NCI-H748 (cell line): ENCODE results near the gene PCDHGA4.
"Not testable (repeated sequence)": the region's sequence is repeated elsewhere in the genome, so short reads cannot be mapped to it uniquely, and the experiment has no call there.

Experiments used
- DNase-seq: peaks from one replicate; lab custom pipeline; 2025; ENCODE audit not compliant: unreplicated experiment; lab: John Stamatoyannopoulos, UW

PCDHGA4 gene

DNA sequence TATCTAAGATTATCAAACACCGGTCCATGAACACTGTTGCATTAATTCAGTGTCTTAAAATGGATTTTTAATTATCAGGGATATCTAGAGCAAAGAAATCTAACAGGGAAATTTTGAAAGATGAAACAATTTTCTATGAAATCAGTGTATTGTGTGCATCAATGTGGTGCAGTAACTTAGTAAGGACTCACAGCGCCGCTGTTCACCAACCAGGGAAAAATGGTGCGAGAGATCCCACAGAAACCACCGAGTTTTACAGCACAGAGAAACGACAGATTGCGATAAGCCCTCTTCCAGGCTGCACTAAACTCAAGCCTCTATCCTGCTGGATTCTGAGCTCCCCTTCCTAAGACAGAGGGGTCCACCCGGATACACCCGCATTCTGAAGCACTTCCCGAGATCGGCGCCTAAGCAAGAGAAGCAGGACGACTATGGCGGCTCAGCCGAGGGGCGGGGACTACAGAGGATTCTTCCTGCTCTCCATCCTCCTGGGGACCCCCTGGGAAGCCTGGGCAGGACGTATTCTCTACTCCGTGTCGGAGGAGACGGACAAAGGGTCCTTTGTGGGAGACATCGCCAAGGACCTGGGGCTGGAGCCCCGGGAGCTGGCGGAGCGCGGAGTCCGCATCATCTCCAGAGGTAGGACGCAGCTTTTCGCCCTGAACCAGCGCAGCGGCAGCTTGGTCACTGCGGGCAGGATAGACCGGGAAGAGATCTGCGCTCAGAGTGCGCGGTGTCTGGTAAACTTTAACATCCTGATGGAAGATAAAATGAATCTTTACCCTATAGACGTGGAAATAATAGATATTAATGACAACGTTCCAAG, 27.9 kb downstream of the PCDHGA4 start, which contains the start of gene PCDHGA7:
PCDHGA7 (plus strand) TSS at position 274 of the 826 bp plus-strand sequence; CDS start at position 432, 158 bp downstream.
- no peak for DNase-seq

DNA sequence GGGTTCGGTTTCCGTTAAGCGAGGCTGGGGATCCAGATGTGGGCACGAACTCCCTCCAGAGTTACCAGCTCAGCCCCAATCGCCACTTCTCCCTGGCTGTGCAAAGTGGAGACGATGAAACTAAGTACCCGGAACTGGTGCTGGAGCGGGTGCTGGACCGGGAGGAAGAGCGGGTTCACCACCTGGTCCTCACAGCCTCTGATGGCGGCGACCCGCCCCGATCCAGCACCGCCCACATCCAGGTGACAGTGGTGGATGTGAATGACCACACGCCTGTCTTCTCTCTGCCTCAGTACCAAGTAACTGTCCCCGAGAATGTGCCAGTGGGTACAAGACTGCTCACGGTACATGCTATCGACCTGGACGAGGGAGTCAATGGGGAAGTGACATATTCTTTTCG, 28.5 kb downstream of the PCDHGA4 start:
- no peak for DNase-seq

DNA sequence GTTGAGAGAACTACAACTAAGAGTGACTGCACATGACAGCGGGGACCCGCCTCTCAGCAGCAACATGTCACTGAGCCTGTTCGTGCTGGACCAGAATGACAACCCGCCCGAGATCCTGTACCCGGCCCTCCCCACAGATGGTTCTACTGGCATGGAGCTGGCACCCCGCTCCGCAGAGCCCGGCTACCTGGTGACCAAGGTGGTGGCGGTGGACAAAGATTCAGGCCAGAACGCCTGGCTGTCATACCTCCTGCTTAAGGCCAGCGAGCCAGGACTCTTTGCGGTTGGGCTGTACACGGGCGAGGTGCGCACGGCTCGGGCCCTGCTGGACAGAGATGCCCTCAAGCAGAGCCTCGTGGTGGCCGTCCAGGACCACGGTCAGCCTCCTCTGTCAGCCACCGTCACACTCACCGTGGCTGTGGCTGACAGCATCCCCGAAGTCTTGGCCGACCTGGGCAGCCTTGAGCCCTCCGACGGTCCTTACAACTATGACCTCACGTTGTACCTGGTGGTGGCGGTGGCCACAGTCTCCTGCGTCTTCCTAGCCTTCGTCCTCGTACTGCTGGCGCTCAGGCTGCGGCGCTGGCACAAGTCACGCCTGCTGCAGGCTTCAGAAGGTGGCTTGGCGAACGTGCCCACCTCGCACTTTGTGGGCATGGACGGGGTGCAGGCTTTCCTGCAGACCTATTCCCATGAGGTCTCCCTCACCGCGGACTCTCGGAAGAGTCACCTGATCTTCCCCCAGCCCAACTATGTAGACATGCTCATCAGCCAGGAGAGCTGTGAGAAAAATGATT, 29.8 kb downstream of the PCDHGA4 start:
- no peak for DNase-seq

DNA sequence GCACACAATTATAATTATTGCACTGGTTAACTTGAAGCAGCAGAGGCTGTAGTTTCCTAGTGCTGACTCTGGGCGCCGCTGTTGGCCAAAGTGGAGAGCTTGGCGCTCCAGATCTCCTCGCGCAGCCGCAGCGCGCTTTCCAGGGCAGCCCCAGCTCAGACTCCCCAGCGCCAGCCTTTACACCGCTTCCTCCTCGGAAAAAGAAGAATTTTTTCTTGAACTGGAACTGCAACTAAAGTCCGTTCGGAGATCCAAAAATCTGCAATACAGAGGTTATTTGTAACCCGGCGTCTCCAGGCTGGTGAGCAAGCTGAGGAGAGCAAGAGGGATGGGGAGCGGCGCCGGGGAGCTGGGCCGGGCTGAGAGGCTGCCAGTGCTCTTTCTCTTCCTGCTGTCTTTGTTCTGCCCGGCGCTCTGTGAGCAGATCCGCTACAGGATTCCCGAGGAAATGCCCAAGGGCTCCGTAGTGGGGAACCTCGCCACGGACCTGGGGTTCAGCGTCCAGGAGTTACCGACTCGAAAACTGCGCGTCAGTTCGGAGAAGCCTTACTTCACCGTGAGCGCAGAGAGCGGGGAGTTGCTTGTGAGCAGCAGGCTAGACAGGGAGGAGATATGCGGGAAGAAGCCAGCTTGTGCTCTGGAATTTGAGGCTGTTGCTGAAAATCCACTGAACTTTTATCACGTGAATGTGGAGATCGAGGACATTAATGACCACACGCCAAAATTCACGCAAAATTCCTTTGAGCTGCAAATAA, 32.9 kb downstream of the PCDHGA4 start, which contains the start of gene PCDHGB4:
PCDHGB4 (plus strand) TSS at position 142 of the 755 bp plus-strand sequence; CDS start at position 329, 187 bp downstream.
- DNase-seq = not testable (repeated sequence)

DNA sequence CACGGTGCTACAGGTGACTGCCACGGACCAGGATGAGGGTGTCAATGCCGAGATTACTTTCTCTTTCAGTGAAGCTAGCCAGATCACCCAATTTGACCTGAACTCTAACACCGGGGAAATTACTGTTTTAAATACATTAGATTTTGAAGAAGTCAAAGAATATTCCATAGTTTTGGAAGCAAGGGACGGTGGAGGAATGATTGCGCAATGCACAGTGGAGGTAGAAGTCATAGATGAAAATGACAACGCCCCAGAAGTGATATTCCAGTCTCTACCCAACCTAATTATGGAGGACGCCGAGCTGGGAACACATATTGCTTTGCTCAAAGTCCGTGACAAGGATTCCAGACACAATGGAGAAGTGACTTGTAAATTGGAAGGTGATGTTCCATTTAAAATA, 33.8 kb downstream of the PCDHGA4 start:
- no peak for DNase-seq

DNA sequence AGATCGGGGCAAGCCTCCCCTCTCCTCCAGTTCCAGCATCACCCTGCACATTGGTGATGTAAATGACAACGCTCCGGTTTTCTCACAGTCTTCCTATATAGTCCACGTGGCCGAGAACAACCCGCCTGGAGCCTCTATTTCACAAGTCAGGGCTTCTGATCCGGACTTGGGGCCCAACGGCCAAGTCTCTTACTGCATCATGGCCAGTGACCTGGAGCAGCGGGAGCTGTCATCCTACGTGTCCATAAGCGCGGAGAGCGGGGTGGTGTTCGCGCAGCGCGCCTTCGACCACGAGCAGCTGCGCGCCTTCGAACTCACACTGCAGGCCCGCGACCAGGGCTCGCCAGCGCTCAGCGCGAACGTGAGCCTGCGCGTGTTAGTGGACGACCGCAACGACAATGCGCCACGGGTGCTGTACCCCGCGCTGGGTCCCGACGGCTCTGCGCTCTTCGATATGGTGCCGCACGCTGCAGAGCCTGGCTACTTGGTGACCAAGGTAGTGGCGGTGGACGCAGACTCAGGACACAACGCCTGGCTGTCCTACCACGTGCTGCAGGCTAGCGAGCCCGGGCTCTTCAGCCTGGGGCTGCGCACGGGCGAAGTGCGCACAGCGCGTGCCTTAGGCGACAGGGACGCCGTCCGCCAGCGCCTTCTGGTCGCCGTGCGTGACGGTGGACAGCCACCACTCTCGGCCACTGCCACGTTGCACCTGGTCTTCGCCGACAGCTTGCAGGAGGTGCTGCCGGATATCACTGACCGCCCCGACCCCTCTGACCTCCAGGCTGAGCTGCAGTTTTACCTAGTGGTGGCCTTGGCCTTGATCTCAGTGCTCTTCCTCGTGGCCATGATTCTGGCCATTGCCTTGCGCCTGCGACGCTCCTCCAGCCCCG, 34.6 kb downstream of the PCDHGA4 start:
- no peak for DNase-seq

DNA sequence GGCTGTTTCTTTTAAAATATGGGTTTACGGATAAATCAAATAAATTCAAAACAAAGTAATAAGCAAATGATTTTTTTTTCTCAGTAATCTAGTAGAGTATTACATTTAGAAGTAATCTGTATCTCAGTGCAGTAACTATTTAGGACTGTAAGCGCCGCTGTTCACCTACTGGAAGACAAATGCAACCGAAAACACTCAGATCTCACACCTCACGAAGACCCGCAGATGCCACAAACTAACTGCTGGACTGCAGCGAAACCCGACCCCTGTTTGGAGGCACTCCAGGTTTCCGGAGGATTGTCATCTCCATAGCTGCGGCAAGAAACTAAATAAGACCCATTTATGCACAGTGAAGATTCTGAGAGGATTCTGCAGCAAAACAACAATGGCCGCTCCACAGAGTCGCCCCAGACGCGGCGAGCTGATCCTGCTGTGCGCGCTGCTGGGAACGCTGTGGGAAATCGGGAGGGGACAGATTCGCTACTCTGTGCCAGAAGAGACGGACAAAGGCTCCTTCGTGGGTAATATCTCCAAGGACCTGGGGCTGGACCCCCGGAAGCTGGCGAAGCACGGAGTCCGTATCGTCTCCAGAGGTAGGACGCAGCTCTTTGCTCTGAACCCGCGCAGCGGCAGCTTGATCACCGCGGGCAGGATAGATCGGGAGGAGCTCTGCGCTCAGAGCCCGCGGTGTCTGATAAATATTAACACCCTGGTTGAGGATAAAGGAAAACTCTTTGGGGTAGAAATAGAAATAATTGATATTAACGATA, 37.8 kb downstream of the PCDHGA4 start, which contains the start of gene PCDHGA8:
PCDHGA8 (plus strand) TSS at position 205 of the 770 bp plus-strand sequence; CDS start at position 386, 181 bp downstream.
- no peak for DNase-seq

DNA sequence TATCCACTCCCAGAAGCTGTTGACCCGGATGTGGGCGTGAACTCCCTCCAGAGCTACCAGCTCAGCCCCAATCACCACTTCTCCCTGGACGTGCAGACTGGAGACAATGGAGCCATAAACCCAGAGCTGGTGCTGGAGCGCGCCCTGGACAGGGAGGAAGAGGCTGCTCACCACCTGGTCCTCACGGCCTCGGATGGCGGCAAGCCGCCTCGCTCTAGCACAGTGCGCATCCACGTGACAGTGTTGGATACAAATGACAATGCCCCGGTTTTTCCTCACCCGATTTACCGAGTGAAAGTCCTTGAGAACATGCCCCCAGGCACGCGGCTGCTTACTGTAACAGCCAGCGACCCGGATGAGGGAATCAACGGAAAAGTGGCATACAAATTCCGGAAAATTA, 38.4 kb downstream of the PCDHGA4 start:
- DNase-seq = no peak

DNA sequence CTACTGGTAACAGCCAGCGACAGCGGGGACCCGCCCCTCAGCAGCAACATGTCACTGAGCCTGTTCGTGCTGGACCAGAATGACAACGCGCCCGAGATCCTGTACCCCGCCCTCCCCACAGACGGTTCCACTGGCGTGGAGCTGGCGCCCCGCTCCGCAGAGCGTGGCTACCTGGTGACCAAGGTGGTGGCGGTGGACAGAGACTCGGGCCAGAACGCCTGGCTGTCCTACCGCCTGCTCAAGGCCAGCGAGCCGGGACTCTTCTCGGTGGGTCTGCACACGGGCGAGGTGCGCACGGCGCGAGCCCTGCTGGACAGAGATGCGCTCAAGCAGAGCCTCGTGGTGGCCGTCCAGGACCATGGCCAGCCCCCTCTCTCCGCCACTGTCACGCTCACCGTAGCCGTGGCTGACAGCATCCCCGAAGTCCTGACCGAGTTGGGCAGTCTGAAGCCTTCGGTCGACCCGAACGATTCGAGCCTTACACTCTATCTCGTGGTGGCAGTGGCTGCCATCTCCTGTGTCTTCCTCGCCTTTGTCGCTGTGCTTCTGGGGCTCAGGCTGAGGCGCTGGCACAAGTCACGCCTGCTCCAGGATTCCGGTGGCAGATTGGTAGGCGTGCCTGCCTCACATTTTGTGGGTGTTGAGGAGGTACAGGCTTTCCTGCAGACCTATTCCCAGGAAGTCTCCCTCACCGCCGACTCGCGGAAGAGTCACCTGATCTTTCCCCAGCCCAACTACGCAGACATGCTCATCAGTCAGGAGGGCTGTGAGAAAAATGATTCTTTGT, 39.8 kb downstream of the PCDHGA4 start:
- DNase-seq = not testable (repeated sequence)

DNA sequence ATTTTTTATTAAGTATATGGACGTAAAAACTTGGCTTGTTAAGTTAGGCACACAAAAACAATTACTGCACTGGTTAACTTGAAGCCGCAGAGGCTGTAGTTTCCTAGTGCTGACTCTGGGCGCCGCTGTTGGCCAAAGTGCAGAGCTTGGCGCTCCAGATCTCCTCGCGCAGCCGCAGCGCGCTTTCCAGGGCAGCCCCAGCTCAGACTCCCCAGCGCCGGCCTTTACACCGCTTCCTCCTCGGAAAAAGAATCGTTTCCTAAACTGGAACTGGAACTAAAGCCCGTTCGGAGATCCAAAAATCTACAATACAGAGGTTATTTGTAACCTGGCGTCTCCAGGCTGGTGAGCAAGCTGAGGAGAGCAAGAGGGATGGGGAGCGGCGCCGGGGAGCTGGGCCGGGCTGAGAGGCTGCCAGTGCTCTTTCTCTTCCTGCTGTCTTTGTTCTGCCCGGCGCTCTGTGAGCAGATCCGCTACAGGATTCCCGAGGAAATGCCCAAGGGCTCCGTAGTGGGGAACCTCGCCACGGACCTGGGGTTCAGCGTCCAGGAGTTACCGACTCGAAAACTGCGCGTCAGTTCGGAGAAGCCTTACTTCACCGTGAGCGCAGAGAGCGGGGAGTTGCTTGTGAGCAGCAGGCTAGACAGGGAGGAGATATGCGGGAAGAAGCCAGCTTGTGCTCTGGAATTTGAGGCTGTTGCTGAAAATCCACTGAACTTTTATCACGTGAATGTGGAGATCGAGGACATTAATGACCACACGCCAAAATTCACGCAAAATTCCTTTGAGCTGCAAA, 43.1 kb downstream of the PCDHGA4 start, which contains the start of gene PCDHGB5:
PCDHGB5 (plus strand) TSS at position 192 of the 796 bp plus-strand sequence; CDS start at position 373, 181 bp downstream.
- peak; percentile 79 for DNase-seq

DNA sequence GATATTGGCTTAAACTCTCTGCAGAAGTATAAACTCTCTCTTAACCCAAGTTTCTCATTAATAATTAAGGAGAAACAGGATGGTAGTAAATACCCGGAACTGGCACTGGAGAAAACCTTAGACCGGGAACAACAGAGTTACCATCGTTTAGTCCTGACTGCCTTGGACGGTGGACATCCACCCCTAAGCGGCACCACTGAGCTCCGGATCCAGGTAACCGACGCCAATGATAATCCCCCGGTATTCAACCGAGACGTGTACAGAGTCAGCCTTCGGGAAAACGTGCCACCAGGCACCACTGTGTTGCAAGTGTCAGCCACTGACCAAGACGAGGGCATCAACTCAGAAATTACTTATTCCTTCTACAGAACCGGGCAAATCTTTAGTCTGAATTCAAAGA, 43.8 kb downstream of the PCDHGA4 start:
- DNase-seq = no peak

DNA sequence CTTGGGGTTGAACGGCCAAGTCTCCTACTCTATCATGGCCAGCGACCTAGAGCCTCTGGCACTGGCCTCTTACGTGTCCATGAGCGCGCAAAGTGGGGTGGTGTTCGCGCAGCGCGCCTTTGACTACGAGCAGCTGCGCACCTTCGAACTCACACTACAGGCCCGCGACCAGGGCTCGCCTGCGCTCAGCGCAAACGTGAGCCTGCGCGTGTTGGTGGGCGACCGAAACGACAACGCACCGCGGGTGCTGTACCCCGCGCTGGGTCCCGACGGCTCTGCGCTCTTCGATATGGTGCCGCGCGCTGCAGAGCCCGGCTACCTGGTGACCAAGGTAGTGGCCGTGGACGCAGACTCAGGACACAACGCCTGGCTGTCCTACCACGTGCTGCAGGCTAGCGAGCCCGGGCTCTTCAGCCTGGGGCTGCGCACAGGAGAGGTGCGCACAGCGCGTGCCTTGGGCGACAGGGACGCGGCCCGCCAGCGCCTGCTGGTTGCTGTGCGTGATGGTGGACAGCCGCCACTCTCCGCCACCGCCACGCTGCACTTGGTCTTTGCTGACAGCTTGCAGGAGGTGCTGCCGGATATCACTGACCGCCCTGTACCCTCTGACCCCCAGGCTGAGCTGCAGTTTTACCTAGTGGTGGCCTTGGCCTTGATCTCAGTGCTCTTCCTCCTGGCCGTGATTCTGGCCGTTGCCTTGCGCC, 44.9 kb downstream of the PCDHGA4 start:
- DNase-seq = no peak

DNA sequence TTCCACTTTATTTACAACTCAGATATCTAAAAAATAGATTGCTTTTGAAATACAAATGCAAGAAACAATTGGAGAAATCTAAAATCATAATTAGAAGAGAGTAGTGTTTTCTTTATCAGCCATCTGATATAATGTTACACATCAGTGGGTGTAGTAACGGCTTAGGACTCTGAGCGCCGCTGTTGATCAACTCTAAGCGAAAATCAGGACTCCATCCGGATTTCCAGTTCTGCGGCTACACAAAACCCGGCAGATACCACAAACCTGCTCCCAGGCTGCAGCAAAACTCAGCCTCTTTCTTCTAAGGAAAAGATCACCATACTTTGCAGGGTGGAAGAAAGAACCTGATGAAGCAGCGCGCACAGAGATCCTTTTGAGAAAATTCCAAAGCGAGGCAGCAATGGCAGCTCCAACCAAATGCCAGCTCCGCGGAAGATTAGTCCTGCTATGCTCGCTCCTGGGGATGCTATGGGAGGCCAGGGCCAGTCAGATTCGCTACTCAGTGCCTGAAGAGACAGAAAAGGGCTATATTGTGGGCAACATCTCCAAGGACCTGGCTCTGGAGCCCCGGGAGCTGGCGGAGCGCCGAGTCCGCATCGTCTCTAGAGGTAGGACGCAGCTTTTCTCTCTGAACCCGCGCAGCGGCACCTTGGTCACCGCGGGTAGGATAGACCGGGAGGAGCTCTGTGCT, 47.9 kb downstream of the PCDHGA4 start, which contains the start of gene PCDHGA9:
PCDHGA9 (plus strand) TSS at position 226 of the 691 bp plus-strand sequence; CDS start at position 401, 175 bp downstream.
- DNase-seq = no peak

DNA sequence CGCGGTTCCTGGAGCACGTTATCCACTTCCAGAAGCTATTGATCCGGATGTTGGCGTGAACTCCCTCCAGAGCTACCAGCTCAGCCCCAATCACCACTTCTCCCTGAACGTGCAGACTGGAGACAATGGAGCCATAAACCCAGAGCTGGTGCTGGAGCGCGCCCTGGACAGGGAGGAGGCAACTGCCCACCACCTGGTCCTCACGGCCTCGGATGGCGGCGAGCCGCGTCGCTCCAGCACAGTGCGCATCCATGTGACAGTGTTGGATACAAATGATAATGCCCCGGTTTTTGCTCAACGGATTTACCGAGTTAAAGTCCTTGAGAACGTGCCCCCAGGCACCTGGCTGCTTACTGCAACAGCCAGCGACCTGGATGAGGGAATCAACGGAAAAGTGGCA, 48.6 kb downstream of the PCDHGA4 start:
- DNase-seq = no peak
